ENCODE data around the gene FREM2. TPM values are rescaled to one million over a fixed set of nuclear protein-coding genes. Genes with fewer than 3 reads are reported as not detected.

FREM2 gene
- total and polyA plus RNA-seq, 2 donors (not counting 3 experiments of a cell fraction or from before 2014, with no cell fraction given) = under 0.01 TPM; not detected in 1

- dilution Hi-C loops (cut with MboI; ENCODE audit: extremely low pct_ligation_motif_present, low sequenced_read_pairs) = no loop called here
Observed at GRCh38 chr13:38868870-38869269, 182.0 kb downstream of the FREM2 start.

More at GRCh38 chr13:38868870-38869269, 182.0 kb downstream of the FREM2 start:
- Histone ChIP-seq H4K20me1 (replicated peaks; ENCODE audit: control insufficient read depth, extremely low read depth, insufficient read depth, low read length) (no peaks in the 10 kb centered on the region), H3K36me3 (ENCODE audit: control insufficient read depth in 2 of 2, extremely low read depth in 1 of 2, insufficient read depth in 2 of 2, low read length in 2 of 2) (no peaks in the 10 kb centered on the region), H2AFZ (ENCODE audit: low read depth, low read length) (no peak overlapping the region), H3K9me3 (replicated peaks; ENCODE audit: control insufficient read depth, insufficient read depth, low read length) (no peaks in the 10 kb centered on the region), H3K9me1 (replicated peaks; ENCODE audit: control insufficient read depth, extremely low read depth, insufficient read depth, low read length) (no peaks in the 10 kb centered on the region), H3K4me3 (replicated peaks in 1 of 3; ENCODE audit: insufficient read depth in 1 of 3, low read depth in 1 of 3, low read length in 3 of 3) (no peak overlapping the region), H3K79me2 (ENCODE audit: control insufficient read depth, insufficient read depth, low read length) (no peaks in the 10 kb centered on the region), H3K4me2 (ENCODE audit: insufficient read depth, low read length) (no peak overlapping the region), H3K27ac (ENCODE audit: insufficient read depth, low read depth, low read length) (no peak overlapping the region), H3K4me1 (ENCODE audit: control insufficient read depth, extremely low read depth, insufficient read depth, low read length) (no peaks in the 10 kb centered on the region), H3K27me3 (ENCODE audit: control insufficient read depth in 2 of 2, insufficient read depth in 2 of 2, low read length in 2 of 2) (peaks cover 1 to 5% of the 10 kb centered on the region in 2 experiments), H3K9ac (replicated peaks; ENCODE audit: extremely low read depth, insufficient read depth, low read length) (no peak overlapping the region)
- intact Hi-C loops (cut with micrococcal nuclease) = no loop called here
- FAIRE-seq = no peak
- DNase-seq (ENCODE audit: low read depth, low spot score) = no peak
- BruUV-seq (replicated peaks) = no TSS peak
- POLR2A ChIA-PET = no interaction called here
- CTCF ChIA-PET = interaction anchor here (1.3 kb wide), 1 partner anchor 10 kb away, joined by 3 read pairs; no protein-coding TSS in a partner anchor
- TF ChIP-seq MAX (IDR thresholded peaks at IDR 0.05; ENCODE audit: insufficient read depth, insufficient read length) (no peak), CTCF (IDR thresholded peaks at IDR 0.05; ENCODE audit: extremely low read depth in 1 of 2, insufficient read depth in 1 of 2, low read depth in 1 of 2, low read length in 2 of 2) (no peak), JUN (IDR thresholded peaks at IDR 0.05; ENCODE audit: borderline replicate concordance, insufficient read depth, insufficient read length, low read depth) (no peak), MYC (IDR thresholded peaks at IDR 0.05; ENCODE audit: low read depth, low read length) (no peak), POLR2A (IDR thresholded peaks at IDR 0.05; ENCODE audit: low read depth, low read length) (no peak), GATA2 (IDR thresholded peaks at IDR 0.05; ENCODE audit: insufficient read depth, insufficient read length, low read depth, low read length) (no peak), EZH2 (IDR thresholded peaks at IDR 0.05; ENCODE audit: borderline replicate concordance, low read depth, low read length, severe bottlenecking) (no peak), FOS (IDR thresholded peaks at IDR 0.05; ENCODE audit: borderline replicate concordance, insufficient read depth, low read length) (no peak), POLR2AphosphoS5 (IDR thresholded peaks at IDR 0.05; ENCODE audit: insufficient read depth, low read depth, low read length) (no peak)

Data from endothelial cell of umbilical vein (primary cell).